ENCODE measurements around the gene PPARG.

PPARG gene

GRCh38 chr3:12345141-12345561 is 56.3 kb downstream of the PPARG start:
- peak; percentile 27 for DNase-seq (ENCODE audit: low read depth)

DNA sequence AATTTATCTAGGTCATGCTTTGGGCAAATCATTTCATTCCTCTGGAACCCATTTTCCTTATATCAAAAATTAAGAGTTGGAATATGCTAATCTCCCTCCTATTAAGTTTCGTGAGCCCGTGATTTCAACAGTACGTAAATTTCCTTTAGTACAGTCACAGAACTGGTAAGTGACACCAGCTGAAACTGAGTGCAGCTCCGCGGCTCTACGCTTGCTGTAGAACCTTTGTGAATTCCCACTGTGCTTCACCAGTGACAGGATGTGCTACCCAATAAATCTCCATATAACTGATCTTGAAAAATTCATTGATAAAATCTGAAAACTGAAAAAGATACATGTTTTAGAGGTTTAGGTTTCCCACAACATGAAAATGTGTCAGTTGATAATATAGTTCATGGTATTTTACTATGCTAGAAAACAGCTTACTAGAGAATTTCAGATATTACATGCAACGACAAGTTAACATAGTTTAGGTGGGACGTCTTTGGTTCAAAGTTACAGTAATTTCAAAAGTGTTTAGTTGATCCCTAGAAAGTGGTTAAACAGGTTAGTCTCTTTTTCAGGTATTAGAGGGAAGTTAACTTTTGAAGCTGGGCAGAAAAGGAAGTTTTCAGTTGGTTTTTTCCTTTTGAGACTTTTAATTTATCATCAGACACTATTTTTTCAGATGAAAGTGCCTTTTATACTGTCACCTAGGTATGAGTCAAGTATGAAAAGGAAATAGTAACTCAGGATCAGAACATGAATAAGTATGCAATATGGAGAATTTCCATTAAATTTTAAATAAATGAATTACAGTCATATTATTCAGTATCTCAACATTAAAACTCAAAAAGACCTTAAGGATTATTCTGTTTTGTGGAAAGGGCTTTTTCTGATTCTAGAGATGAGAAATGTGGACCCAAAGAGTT is 57.0 kb downstream of the PPARG start:
- no peak for DNase-seq (ENCODE audit: low read depth)

DNA sequence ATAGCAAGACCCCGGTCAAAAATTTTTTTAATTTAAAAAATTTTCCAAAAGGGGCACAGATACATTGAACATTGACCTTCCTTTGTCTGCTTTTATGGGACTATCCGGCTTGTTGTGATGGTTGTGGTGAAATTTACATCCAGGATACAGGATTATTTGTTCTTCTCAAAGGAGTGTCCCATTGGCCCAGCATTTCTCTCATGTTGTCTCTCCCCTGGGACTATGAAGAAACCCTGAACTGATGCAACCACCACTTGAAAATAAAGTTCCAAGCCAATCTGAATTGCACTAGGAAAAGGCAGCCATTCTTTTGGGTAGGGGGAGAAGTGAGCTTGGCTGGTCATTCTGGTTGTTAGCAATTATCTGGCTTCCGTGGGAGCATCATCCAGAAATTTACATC is 58.4 kb downstream of the PPARG start:
- no peak for DNase-seq (ENCODE audit: low read depth)

- DNase-seq (ENCODE audit: low read depth), result no peak
These were observed 61.3 kb downstream of the PPARG start for GRCh38 chr3:12349895-12350811.

- DNase-seq (ENCODE audit: low read depth), result no peak
These were observed 62.3 kb downstream of the PPARG start for GRCh38 chr3:12351145-12351544.

GRCh38 chr3:12352253-12352652 is 63.4 kb downstream of the PPARG start:
- DNase-seq (ENCODE audit: low read depth), result no peak

- DNase-seq (ENCODE audit: low read depth), result no peak
These were observed 63.9 kb downstream of the PPARG start for GRCh38 chr3:12352755-12353154.

DNA sequence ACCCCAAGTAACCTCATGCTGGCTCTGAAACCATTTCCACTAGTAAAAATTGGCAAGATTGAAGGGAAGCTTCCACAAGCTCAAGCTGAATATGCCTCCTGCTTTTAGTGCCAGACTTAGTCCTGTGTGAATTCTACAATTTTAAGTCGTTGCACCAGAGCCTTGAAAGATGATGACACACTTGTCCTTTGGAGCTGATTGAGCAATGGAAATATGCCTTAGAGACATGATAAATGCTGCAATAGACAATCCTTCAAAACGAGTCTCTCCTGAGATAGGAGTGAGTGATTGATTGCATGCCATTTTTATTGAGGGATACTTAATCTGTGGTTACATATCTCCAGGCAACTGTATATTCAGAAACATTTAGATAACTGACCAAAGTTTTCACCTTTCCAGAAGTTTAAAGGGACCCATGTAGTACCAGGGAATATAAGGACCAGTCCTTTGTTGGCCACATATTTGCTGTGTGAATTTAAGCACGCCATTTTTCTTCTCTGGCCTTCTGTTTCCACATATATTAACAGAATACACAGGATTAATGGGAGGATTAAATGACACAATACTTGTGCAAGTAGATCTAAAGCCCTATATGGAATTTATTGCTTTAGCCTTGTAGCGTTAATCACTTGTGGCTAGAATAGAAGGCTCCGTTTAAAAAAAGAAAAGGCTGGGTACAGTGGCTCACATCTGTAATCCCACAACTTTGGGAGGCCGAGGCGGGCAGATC is 65.1 kb downstream of the PPARG start:
- DNase-seq (ENCODE audit: low read depth), result peak; percentile 5

DNA sequence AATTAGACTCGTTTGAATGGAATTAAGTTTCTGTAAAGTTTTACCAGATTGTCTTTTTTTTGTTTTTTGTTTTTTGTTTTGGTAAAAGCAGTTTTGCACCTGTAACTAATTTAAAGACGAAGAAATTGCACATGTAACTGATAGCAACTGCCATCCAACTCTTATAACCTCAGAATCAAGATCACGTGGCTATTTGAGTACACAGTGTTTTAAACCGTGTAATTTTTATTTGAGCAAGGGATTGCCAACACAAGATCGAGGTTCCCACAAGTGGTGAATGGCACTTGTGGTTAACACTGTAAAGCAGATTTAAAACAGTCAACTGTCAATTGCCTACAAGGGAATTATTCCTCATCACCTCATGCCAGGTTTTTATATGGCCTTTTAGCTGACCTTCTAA is 67.3 kb downstream of the PPARG start:
- DNase-seq (ENCODE audit: low read depth), result no peak

DNA sequence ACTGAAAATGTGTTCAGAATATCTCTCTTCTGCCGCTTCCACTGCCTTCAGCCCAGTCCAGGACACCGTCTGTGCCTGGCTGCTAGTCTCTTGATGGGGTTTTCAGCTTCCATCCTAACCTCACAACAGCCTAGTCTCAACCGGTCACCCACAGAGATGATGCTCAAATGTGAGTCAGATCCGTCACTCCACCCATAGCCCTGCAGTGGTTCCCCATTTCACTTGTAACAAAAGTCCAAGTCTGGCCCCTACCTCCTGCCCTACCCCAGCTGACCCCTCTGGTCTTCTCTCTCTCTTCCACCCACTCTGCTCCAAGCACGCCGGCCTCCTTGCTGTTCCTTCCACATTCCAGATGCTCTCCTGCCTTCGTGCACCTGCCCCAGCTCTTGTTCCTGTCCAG is 68.1 kb downstream of the PPARG start:
- DNase-seq (ENCODE audit: low read depth), result no peak

GRCh38 chr3:12357456-12357855 is 68.6 kb downstream of the PPARG start:
- DNase-seq (ENCODE audit: low read depth), result no peak

- no peak for DNase-seq (ENCODE audit: low read depth)
These were observed 74.7 kb downstream of the PPARG start for GRCh38 chr3:12363397-12364195.

- no peak for DNase-seq (ENCODE audit: low read depth)
These were observed 78.5 kb downstream of the PPARG start for GRCh38 chr3:12367346-12367745.

DNA sequence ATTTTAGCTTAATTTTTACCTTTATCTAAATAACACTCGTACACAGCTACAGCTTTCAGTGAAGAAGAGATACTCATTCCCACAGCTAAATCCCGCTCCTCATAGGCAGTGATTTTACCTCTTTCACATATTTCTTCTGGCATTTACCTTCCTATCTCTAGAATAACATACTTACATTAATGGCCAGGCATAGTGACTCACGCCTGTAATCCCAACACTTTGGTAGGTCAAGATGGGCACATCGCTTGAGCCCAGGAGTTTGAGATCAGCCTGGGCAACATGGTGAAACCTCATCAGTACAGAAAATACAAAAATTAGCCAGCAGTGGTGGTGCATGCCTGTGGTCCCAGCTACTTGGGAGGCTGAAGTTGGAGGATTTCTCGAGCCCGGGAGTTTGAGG is 80.2 kb downstream of the PPARG start:
- no peak for DNase-seq (ENCODE audit: low read depth)

DNA sequence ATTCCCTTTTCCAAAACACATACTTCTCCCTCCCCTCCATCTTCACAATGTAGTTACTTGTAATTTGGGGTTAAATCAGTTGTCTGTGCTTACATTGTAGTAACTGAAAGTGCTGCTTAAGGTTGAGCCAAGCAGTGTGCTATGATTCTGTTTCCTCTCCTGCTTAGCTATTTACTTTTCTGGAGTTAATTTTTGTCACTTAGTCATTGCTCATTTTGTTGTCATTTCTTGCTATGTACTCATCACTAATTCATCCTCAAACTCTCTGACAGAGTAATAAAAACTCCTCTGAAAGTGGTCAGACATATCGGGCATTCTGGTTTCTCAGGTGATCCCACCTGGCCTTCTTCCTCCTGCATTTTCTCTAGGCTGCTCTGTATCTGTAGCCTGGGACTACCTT is 80.7 kb downstream of the PPARG start:
- no peak for DNase-seq (ENCODE audit: low read depth)

DNA sequence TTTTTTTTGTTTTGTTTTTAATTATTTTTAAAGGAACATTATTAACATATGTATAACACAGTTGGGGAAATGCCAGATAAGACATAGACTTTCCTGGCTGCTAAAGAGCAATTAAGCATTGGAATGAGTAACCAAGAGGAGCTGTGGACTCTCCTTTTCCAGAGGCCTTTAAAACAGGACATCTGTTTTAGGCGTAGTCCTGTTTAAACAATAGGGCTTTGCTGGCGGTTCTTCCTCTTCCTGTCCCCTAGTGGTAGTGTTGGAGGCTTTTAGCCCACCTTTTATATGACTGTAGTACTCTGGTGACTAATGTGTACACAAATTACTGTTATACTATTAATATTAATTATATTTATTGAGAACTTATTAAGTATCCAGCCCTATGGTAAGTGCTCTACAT is 81.9 kb downstream of the PPARG start:
- DNase-seq (ENCODE audit: low read depth), result peak; percentile 33

DNA sequence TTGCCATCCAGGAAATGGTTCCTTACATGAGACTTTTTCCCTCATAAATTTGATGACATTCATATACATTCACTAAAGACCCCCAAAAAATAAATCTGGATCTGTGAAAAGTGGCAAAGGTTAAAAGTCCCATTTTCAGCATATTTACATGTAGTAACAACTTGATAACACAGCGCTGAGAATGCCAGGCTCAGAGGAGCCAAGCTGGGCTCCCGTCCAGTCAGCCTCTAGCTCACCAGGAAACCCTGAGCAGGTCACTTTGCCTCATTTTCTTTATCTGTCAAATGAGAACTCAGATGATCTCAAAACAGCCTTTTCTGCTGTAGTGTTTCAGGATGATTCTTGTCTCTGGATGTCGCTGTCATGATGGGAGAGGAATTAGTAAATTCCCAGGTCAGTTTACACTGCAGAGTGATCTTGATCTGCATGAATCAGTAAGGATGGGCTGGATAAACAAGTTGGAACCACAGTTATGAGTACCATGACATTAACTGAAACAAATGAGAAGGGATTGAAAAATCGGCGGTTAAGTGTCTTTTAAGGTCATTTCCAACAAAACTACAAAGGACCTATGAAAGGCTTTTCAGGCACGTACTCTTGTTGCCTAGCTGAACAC is 82.8 kb downstream of the PPARG start:
- peak; percentile 67 for DNase-seq (ENCODE audit: low read depth)

DNA sequence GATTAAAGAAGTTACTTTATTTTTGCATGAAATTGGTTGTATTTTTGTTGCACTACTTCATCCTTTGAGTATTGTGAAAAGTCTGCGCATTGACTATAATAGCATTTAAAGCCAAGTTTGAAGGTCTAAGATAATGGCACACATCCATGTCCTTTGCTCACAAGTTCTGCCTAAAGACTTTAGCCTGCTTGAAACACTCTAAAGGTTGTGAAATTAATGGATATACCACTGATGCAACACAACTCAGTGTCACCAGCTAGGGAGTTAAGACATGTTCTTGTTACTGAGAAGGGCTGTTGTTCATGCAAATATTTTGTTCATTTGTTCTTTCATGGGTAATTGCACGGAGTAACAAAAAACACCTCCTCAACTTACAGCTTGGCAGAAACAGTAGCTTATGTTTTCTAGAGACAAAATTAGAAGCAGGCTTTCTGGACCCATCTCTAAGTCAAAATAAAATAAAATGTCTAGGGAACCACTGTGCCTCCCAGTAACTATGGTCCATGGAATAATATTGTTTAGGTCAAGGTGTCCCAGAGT is 83.9 kb downstream of the PPARG start:
- DNase-seq (ENCODE audit: low read depth), result no peak

- DNase-seq (ENCODE audit: low read depth), result no peak
These were observed 86.7 kb downstream of the PPARG start for GRCh38 chr3:12375572-12375971.

DNA sequence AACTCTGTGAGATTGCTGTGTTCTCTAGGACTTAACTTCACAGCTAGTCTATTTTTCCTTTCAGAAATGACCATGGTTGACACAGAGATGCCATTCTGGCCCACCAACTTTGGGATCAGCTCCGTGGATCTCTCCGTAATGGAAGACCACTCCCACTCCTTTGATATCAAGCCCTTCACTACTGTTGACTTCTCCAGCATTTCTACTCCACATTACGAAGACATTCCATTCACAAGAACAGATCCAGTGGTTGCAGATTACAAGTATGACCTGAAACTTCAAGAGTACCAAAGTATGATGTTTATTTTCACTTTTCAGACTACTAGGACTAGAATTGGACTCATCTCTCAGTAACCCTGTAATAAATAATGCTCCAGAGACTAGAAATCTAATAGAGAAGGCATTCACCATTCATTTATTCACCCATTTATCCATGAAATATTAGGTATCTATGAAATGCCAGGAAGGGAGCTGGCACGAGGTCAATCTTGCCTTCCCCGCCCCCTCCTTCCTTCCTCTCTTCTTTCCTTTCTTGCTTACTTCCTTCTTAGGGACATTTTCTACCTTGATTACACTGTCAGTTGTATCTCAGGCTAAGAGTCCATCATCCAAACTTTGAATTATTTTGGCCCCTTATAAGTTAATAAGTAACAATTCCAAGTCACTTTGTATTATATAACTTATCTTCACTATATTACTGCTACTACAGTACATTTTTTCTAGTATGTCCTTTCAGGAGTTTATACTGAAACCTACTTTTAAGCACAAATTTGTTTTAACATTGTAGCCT is 91.0 kb downstream of the PPARG start:
- no peak for DNase-seq (ENCODE audit: low read depth)

All from EH (cell line).